ENCODE measurements around the gene ZNF444. TPM values are rescaled to one million over a fixed set of nuclear protein-coding genes. Genes with fewer than 3 reads are reported as not detected.

Gene ZNF444
- total and polyA plus RNA-seq, 12 donors: 7.2 to 66.3 (median 35.8) TPM

DNA sequence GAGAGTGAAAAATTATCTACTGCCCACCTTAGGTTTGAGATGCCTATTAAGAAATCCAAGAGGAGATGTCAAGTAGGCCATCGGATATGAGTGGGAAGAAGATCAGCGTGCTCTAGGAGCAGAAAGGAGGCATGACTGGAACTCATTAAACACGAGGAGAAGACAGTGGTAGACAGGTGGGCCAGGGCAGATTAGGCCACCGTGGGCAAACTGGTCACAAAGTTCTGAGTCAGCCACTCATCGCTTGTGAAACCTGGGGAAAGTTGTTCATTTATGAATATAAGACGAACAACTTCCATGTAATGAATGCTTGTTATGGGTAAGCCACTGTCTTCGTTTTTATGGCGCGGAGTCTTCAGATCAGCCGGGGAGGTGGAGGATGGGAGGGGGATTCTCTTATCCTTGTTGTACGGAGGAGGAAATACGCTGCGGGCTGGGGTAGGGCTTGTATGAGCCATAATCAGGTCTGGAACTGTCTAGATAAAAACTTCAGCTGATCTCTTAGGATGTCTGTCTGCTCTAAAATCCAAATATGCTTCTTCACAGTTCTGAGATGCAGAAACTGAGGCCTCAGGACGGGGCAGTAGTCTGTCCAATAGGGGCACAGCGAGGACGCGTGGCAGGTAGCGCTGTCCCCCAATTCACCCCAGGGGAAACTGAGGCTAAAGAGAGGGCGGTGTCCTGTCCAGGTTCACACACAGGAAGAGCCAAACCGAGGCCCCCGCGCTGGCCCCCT is 1.1 kb upstream of the ZNF444 start:
- 26 to 36% (median 31%) methylated on average over 18 to 22 of the region's 22 CpGs for WGBS, 4 donors
- H3K9me3 ChIP-seq (replicated peaks in 1 of 3): no peaks in the 10 kb centered on the region
- peak overlapping the region in 4 of 5 donors; percentile 65 to 89 (median 83) for H3K27ac ChIP-seq
- no peaks in the 10 kb centered on the region for H3K27me3 ChIP-seq
- peak overlapping the region in 2 of 4 donors; percentile 38 to 53 for H3K4me3 ChIP-seq
- peak in 1 of 7 donors; percentile 29 for DNase-seq
- TF ChIP-seq, protein P1, sequence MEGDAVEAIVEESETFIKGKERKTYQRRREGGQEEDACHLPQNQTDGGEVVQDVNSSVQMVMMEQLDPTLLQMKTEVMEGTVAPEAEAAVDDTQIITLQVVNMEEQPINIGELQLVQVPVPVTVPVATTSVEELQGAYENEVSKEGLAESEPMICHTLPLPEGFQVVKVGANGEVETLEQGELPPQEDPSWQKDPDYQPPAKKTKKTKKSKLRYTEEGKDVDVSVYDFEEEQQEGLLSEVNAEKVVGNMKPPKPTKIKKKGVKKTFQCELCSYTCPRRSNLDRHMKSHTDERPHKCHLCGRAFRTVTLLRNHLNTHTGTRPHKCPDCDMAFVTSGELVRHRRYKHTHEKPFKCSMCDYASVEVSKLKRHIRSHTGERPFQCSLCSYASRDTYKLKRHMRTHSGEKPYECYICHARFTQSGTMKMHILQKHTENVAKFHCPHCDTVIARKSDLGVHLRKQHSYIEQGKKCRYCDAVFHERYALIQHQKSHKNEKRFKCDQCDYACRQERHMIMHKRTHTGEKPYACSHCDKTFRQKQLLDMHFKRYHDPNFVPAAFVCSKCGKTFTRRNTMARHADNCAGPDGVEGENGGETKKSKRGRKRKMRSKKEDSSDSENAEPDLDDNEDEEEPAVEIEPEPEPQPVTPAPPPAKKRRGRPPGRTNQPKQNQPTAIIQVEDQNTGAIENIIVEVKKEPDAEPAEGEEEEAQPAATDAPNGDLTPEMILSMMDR (IDR thresholded peaks at IDR 0.05): no peak
- TF ChIP-seq POLR2A (IDR thresholded peaks at IDR 0.05): peak in 1 of 2 donors; percentile 17
- intact Hi-C loops (cut with DNase I): no loop called here
- no peaks in the 10 kb centered on the region for H3K36me3 ChIP-seq (replicated peaks in 1 of 2)
- H3K4me1 ChIP-seq (replicated peaks in 1 of 2): peaks cover 7 to 14% of the 10 kb centered on the region in 2 donors

DNA sequence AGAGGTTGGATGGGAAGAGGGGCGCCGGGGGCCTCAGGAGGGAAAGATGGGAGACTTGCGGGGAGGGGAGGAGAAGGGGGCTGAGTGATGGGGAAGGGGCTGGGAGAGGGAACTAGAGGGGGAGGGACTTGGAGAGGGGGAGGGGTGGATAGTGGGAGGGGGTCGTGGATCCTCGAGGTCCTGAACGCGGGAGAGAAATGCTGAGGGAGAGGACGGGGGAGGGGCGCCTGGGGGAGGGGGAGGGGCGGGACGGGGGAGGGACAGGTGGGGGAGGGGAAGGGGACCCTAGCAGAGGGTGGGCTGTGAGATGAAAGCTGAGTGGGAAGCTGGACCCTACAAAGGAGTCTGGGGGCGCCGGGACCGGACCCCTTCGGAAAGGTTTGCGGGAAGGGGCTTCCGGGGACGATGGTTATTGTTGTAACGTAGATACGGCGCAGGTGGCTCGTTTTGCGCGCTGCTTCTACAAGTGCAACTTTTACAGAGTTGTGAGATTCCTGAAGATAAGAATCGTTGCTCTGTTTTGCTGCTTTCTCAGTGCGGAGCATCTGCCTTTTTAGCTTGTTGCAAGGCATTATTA is 418 bp downstream of the ZNF444 start:
- Histone ChIP-seq H3K9me3 (replicated peaks in 1 of 3) (no peaks in the 10 kb centered on the region), H3K27ac (peak overlapping the region in 3 of 5 donors; percentile 35 to 89 (median 85)), H3K4me1 (replicated peaks in 1 of 2) (peaks cover 7 to 14% of the 10 kb centered on the region in 2 donors), H3K4me3 (peak overlapping the region in 3 of 4 donors; percentile 6 to 51 (median 26)), H3K27me3 (no peaks in the 10 kb centered on the region), H3K36me3 (replicated peaks in 1 of 2) (no peaks in the 10 kb centered on the region)
- TF ChIP-seq POLR2A (IDR thresholded peaks at IDR 0.05): no peak
- TF ChIP-seq, protein P1 (IDR thresholded peaks at IDR 0.05): no peak
- 1 to 5% (median 1%) methylated on average over 15 to 24 of the region's 26 CpGs for WGBS, 4 donors
- intact Hi-C loops (cut with DNase I): no loop called here
- DNase-seq: peak in 3 of 7 donors; percentile 43 to 48 (median 46)

DNA sequence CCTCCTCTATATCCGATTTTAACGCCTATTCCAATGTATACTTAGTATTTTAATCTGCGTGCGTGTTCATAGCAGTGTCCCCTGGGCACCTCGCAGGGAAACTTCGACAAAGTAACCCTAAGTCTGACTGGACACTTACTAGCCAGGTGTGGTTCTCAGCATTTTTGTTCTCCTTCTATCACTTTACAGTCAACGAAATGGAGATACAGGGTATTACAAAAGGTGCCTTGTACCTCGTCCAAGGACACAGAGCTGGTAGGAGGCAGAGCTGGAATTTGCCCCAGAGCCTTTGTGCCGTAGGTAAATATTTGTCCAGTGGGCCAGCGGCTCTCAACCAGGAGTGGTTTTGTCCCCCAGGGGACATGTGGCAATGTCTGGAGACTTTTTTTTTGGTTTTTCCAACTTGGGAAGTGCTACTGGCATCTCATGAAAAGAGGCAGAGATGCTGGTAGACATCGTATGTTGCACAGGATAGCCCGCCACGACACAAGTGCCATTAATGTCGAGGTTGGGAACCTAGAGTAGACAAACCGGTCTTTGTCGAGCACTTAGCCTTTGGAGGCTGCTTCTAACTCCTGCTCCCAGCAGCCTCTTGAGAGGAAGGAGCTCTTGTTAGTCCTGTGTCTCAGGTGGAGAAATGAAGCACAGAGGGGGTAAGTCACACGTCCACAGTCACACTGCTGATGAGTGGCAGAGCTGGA is 1.1 kb downstream of the ZNF444 start:
- TF ChIP-seq POLR2A (IDR thresholded peaks at IDR 0.05): no peak
- TF ChIP-seq, protein P1 (IDR thresholded peaks at IDR 0.05): no peak
- DNase-seq: no peak
- intact Hi-C loops (cut with DNase I): no loop called here
- Histone ChIP-seq H3K27ac (peak overlapping the region in 2 of 5 donors; percentile 14 to 89), H3K4me3 (peak overlapping the region in 2 of 4 donors; percentile 6 to 51), H3K9me3 (replicated peaks in 1 of 3) (no peaks in the 10 kb centered on the region), H3K36me3 (replicated peaks in 1 of 2) (no peaks in the 10 kb centered on the region), H3K27me3 (no peaks in the 10 kb centered on the region), H3K4me1 (replicated peaks in 1 of 2) (peaks cover 7 to 21% of the 10 kb centered on the region in 2 donors)
- 58 to 62% (median 60%) methylated on average over 16 to 17 of the region's 17 CpGs for WGBS, 4 donors

DNA sequence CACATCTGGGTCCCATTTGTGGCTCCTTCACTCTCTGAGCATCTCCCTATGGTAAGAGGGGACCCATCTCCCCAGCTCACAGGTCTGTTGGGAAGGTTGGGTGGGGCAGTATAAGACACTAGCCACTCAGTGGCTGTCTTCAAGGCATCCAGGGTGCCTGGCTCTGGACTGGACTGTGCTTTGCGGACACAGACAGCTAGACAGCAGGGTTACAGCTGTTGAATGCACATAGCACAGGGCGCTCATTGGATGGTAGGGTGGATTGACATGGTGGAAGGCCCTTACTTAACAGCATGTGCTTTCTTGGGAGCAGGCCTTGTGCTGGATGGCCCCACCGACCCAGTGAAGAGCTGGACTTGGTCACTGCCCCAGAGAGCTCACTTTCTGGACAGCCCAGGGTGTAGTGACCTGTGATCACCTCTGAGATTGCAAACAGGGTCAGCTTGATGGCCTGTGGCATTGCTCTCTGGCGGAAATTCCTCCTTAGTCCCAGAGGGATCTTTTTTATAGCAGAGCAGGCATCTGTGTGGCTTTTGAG is 1.9 kb downstream of the ZNF444 start:
- H3K36me3 ChIP-seq (replicated peaks in 1 of 2): peaks cover 0 to 5% of the 10 kb centered on the region in 2 donors
- no peak for DNase-seq
- no peak overlapping the region for H3K27ac ChIP-seq
- no peaks in the 10 kb centered on the region for H3K27me3 ChIP-seq
- no peaks in the 10 kb centered on the region for H3K9me3 ChIP-seq (replicated peaks in 1 of 3)
- peaks cover 7 to 24% of the 10 kb centered on the region in 2 donors for H3K4me1 ChIP-seq (replicated peaks in 1 of 2)
- 87 to 100% (median 89%) methylated on average over 3 to 4 of the region's 4 CpGs for WGBS, 4 donors
- no peak overlapping the region for H3K4me3 ChIP-seq
- intact Hi-C loops (cut with DNase I): no loop called here
- TF ChIP-seq, protein P1 (IDR thresholded peaks at IDR 0.05): no peak
- no peak for TF ChIP-seq POLR2A (IDR thresholded peaks at IDR 0.05)
